Measurements from ENCODE around the gene ZNF688.

- TF ChIP-seq BHLHE40 (IDR thresholded peaks at IDR 0.05; ENCODE audit: borderline replicate concordance) (no peak), TARDBP (IDR thresholded peaks at IDR 0.05) (no peak), ZNF384 (IDR thresholded peaks at IDR 0.05) (no peak), L3MBTL2 (conservative IDR thresholded peaks at IDR 0.05) (no peak), ARNT (IDR thresholded peaks at IDR 0.05) (no peak), NFRKB (IDR thresholded peaks at IDR 0.05) (no peak), FOXK2 (IDR thresholded peaks at IDR 0.05) (no peak), SUZ12 (IDR thresholded peaks at IDR 0.05) (no peak), ELF4 (IDR thresholded peaks at IDR 0.05) (no peak)
These were observed 6.0 kb downstream of the ZNF688 start for GRCh38 chr16:30565526-30565925.

All from HEK293T (cell line).